SK-N-SH treated with all-trans-retinoic acid at 6 μM for 48 hours (cell line): ENCODE data around the gene PLXNC1.

Experiments
- ARNTL ChIP-seq: fragments of 450-650 bp; formaldehyde crosslinking; IDR thresholded peaks from 2 replicates; pipeline ENCODE4 v1.5.0; 2020; ENCODE audit warnings: low read depth, mild to moderate bottlenecking, moderate library complexity, borderline replicate concordance
- GLIS3 ChIP-seq: fragments of 250-450 bp; sonication (Bioruptor Pico); IDR thresholded peaks from 2 replicates; pipeline ENCODE4 v1.5.0; 2020; ENCODE audit warnings: mild to moderate bottlenecking, moderate library complexity
- PPARA ChIP-seq: fragments of 250-450 bp; sonication (Bioruptor Pico); IDR thresholded peaks from 2 replicates; pipeline ENCODE4 v1.5.0; 2020; ENCODE audit warnings: mild to moderate bottlenecking, borderline replicate concordance
- RARB ChIP-seq: fragments of 250-450 bp; sonication (Bioruptor Pico); IDR thresholded peaks from 2 replicates; pipeline ENCODE4 v1.8.0; 2021; ENCODE audit warnings: mild to moderate bottlenecking, moderate library complexity
- SNAI2 ChIP-seq: fragments of 250-450 bp; sonication (Bioruptor Pico); IDR thresholded peaks from 2 replicates; pipeline ENCODE4 v1.5.0; 2020; ENCODE audit warnings: mild to moderate bottlenecking, moderate library complexity
- ZFP3 ChIP-seq: fragments of 250-450 bp; sonication (Bioruptor Pico); IDR thresholded peaks from 2 replicates; pipeline ENCODE4 v1.5.0; 2020; ENCODE audit warnings: mild to moderate bottlenecking, moderate library complexity
- ZFP30 ChIP-seq: fragments of 450-650 bp; formaldehyde crosslinking; IDR thresholded peaks from 2 replicates; pipeline ENCODE4 v1.5.0; 2022; ENCODE audit warnings: mild to moderate bottlenecking, moderate library complexity
- ZNF565 ChIP-seq: fragments of 450-650 bp; formaldehyde crosslinking; conservative IDR thresholded peaks from 2 replicates; pipeline ENCODE4 v1.5.0; 2020; ENCODE audit warnings: low read depth, mild to moderate bottlenecking, moderate library complexity
- TF ChIP-seq, protein P1 (sequence below): fragments of 250-450 bp; sonication (Bioruptor Pico); IDR thresholded peaks from 2 replicates; pipeline ENCODE4 v1.5.1; 2020; ENCODE audit warnings: low read depth, mild to moderate bottlenecking, moderate library complexity
- TF ChIP-seq, protein P2 (sequence below): fragments of 250-450 bp; sonication (Bioruptor Pico); IDR thresholded peaks from 2 replicates; pipeline ENCODE4 v1.8.0; 2020; ENCODE audit warnings: mild to moderate bottlenecking, moderate library complexity, borderline replicate concordance

DNA sequence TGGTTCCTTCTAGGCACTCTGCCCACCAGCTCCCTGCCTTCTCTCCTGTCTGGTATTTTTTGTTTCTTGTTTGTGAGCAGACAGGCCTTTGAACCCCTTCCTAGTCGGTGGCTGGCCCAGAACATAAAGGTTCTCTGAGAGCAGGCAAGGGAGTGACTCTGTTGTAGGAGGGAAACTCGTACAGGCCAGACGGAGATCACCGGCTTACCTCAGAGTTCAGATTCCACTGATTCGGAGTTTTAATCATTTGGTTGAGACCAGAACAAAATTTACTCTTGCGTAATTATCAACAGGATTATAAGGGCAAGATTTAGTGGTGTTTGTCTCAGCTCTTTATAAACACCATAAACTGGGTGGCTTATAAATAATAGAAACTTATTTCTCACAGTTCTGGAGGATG lies 128.3 kb downstream of the PLXNC1 start:
- TF ChIP-seq, protein P1, sequence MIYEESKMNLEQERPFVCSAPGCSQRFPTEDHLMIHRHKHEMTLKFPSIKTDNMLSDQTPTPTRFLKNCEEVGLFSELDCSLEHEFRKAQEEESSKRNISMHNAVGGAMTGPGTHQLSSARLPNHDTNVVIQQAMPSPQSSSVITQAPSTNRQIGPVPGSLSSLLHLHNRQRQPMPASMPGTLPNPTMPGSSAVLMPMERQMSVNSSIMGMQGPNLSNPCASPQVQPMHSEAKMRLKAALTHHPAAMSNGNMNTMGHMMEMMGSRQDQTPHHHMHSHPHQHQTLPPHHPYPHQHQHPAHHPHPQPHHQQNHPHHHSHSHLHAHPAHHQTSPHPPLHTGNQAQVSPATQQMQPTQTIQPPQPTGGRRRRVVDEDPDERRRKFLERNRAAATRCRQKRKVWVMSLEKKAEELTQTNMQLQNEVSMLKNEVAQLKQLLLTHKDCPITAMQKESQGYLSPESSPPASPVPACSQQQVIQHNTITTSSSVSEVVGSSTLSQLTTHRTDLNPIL = no peak
- TF ChIP-seq SNAI2 (no peak), RARB (CRISPR knock-in tag) (no peak), ZNF565 (CRISPR knock-in tag) (no peak), PPARA (CRISPR knock-in tag) (no peak), ZFP3 (no peak), ARNTL (CRISPR knock-in tag) (no peak), ZFP30 (CRISPR knock-in tag) (no peak), GLIS3 (CRISPR knock-in tag) (no peak)
- TF ChIP-seq, protein P2, sequence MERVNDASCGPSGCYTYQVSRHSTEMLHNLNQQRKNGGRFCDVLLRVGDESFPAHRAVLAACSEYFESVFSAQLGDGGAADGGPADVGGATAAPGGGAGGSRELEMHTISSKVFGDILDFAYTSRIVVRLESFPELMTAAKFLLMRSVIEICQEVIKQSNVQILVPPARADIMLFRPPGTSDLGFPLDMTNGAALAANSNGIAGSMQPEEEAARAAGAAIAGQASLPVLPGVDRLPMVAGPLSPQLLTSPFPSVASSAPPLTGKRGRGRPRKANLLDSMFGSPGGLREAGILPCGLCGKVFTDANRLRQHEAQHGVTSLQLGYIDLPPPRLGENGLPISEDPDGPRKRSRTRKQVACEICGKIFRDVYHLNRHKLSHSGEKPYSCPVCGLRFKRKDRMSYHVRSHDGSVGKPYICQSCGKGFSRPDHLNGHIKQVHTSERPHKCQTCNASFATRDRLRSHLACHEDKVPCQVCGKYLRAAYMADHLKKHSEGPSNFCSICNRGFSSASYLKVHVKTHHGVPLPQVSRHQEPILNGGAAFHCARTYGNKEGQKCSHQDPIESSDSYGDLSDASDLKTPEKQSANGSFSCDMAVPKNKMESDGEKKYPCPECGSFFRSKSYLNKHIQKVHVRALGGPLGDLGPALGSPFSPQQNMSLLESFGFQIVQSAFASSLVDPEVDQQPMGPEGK (CRISPR knock-in tag) = no peak
